Immature natural killer cell (primary cell): ENCODE measurements around the gene LRRC3B. TPM values are rescaled to one million over a fixed set of nuclear protein-coding genes. Genes with fewer than 3 reads are reported as not detected.
"Not testable (repeated sequence)": the region's sequence is repeated elsewhere in the genome, so short reads cannot be mapped to it uniquely, and the experiment has no call there.

ENCODE experiments used
- DNase-seq, 3 donors: peaks; one replicate each; pipeline ENCODE4 v3.0.0; 2022; ENCODE audit warnings: mixed read lengths in 1 of 3
- H3K27ac Mint-ChIP-seq, 6 donors: one replicate each; pipeline ENCODE4 v1.8.0; 2020; ENCODE audit warnings: mixed read lengths in 6 of 6, mild to moderate bottlenecking in 5 of 6, inconsistent platforms in 4 of 6, moderate library complexity in 3 of 6
- H3K27me3 Mint-ChIP-seq, 3 donors: one replicate each; pipeline ENCODE4 v1.8.0; 2020 to 2021; ENCODE audit warnings: low read depth in 3 of 3, mild to moderate bottlenecking in 3 of 3, mixed read lengths in 3 of 3, moderate library complexity in 3 of 3, inconsistent platforms in 1 of 3
- H3K36me3 Mint-ChIP-seq, 3 donors: one replicate each; pipeline ENCODE4 v1.8.0; 2020; ENCODE audit warnings: mixed read lengths in 3 of 3, inconsistent platforms in 2 of 3, mild to moderate bottlenecking in 2 of 3
- H3K4me1 Mint-ChIP-seq, 2 donors: one replicate each; pipeline ENCODE4 v1.8.0; 2020; ENCODE audit warnings: inconsistent platforms in 2 of 2, mild to moderate bottlenecking in 2 of 2, mixed read lengths in 2 of 2, moderate library complexity in 1 of 2
- H3K4me3 Mint-ChIP-seq, 5 donors: one replicate each; pipeline ENCODE4 v1.8.0; 2020; ENCODE audit warnings: mild to moderate bottlenecking in 5 of 5, mixed read lengths in 5 of 5, inconsistent platforms in 3 of 5, moderate library complexity in 3 of 5
- H3K9me3 Mint-ChIP-seq, 6 donors: one replicate each; pipeline ENCODE4 v1.8.0; 2020; ENCODE audit warnings: mild to moderate bottlenecking in 6 of 6, mixed read lengths in 6 of 6, inconsistent platforms in 4 of 6, moderate library complexity in 3 of 6
- polyA plus RNA-seq, 3 donors: library from polyadenylated mRNA; unstranded; fragments of 300-500 nt; fragmentation: Illumina TruSeq; gene quantifications; one replicate each; pipeline ENCODE4 v1.2.3, GENCODE V29; 2021

LRRC3B gene
- not detected for polyA plus RNA-seq

- Mint-ChIP-seq H3K27me3 (peaks cover 5 to 17% (median 5%) of the 10 kb centered on the region in 3 donors), H3K9me3 (peaks cover 0 to 27% (median 8%) of the 10 kb centered on the region in 6 donors), H3K4me3 (no peak within 1 kb of the TSS), H3K36me3 (no peaks in the 10 kb centered on the region), H3K27ac (no peak within 1 kb of the TSS), H3K4me1 (no peaks in the 10 kb centered on the region)
- DNase-seq, result no peak
Measured at GRCh38 chr3:26622621-26623418, at the start of gene LRRC3B. TSS of gene LRRC3B (plus strand) at chr3:26622772. CDS start at chr3:26709673, 86,901 bp downstream.

- DNase-seq, result no peak
- Mint-ChIP-seq H3K27ac (no peak overlapping the region), H3K27me3 (no peaks in the 10 kb centered on the region), H3K4me3 (no peak overlapping the region), H3K36me3 (no peaks in the 10 kb centered on the region), H3K9me3 (peaks cover 2 to 23% (median 8%) of the 10 kb centered on the region in 6 donors), H3K4me1 (no peaks in the 10 kb centered on the region)
Measured at GRCh38 chr3:26574766-26575165, 47.8 kb upstream of the LRRC3B start.

GRCh38 chr3:26579116-26579515 is 43.5 kb upstream of the LRRC3B start:
- no peaks in the 10 kb centered on the region for H3K36me3 Mint-ChIP-seq
- peaks cover 0 to 2% (median 0%) of the 10 kb centered on the region in 3 donors for H3K27me3 Mint-ChIP-seq
- no peak overlapping the region for H3K4me3 Mint-ChIP-seq
- H3K9me3 Mint-ChIP-seq, result peaks cover 1 to 34% (median 9%) of the 10 kb centered on the region in 6 donors
- H3K27ac Mint-ChIP-seq, result no peak overlapping the region
- no peaks in the 10 kb centered on the region for H3K4me1 Mint-ChIP-seq
- no peak for DNase-seq

- no peaks in the 10 kb centered on the region for H3K36me3 Mint-ChIP-seq
- H3K4me1 Mint-ChIP-seq, result no peaks in the 10 kb centered on the region
- no peak overlapping the region for H3K27ac Mint-ChIP-seq
- peaks cover 0 to 44% (median 10%) of the 10 kb centered on the region in 6 donors for H3K9me3 Mint-ChIP-seq
- peaks cover 0 to 3% (median 2%) of the 10 kb centered on the region in 3 donors for H3K27me3 Mint-ChIP-seq
- H3K4me3 Mint-ChIP-seq, result no peak overlapping the region
- DNase-seq, result no peak
Measured at GRCh38 chr3:26587571-26587970, 35.0 kb upstream of the LRRC3B start.

GRCh38 chr3:26588931-26589330 is 33.6 kb upstream of the LRRC3B start:
- no peaks in the 10 kb centered on the region for H3K4me1 Mint-ChIP-seq
- no peak overlapping the region for H3K4me3 Mint-ChIP-seq
- peaks cover 0 to 4% (median 2%) of the 10 kb centered on the region in 3 donors for H3K27me3 Mint-ChIP-seq
- H3K27ac Mint-ChIP-seq, result no peak overlapping the region
- DNase-seq, result no peak
- peaks cover 3 to 41% (median 13%) of the 10 kb centered on the region in 6 donors for H3K9me3 Mint-ChIP-seq
- H3K36me3 Mint-ChIP-seq, result no peaks in the 10 kb centered on the region

GRCh38 chr3:26589678-26590077 is 32.9 kb upstream of the LRRC3B start:
- no peak for DNase-seq
- Mint-ChIP-seq H3K4me1 (no peaks in the 10 kb centered on the region), H3K27me3 (peaks cover 0 to 4% (median 2%) of the 10 kb centered on the region in 3 donors), H3K9me3 (peaks cover 4 to 41% (median 13%) of the 10 kb centered on the region in 6 donors), H3K36me3 (no peaks in the 10 kb centered on the region), H3K4me3 (no peak overlapping the region), H3K27ac (no peak overlapping the region)

GRCh38 chr3:26590919-26591484 is 31.6 kb upstream of the LRRC3B start:
- Mint-ChIP-seq H3K27ac (no peak overlapping the region), H3K27me3 (peaks cover 0 to 4% (median 2%) of the 10 kb centered on the region in 3 donors), H3K4me3 (no peak overlapping the region), H3K36me3 (no peaks in the 10 kb centered on the region), H3K4me1 (no peaks in the 10 kb centered on the region), H3K9me3 (peaks cover 4 to 42% (median 14%) of the 10 kb centered on the region in 6 donors)
- no peak for DNase-seq

- H3K27me3 Mint-ChIP-seq, result peaks cover 0 to 4% (median 2%) of the 10 kb centered on the region in 3 donors
- no peak for DNase-seq
- no peaks in the 10 kb centered on the region for H3K36me3 Mint-ChIP-seq
- H3K4me3 Mint-ChIP-seq, result no peak overlapping the region
- H3K9me3 Mint-ChIP-seq, result peaks cover 4 to 38% (median 15%) of the 10 kb centered on the region in 6 donors
- H3K4me1 Mint-ChIP-seq, result no peaks in the 10 kb centered on the region
- H3K27ac Mint-ChIP-seq, result no peak overlapping the region
Measured at GRCh38 chr3:26591926-26592325, 30.6 kb upstream of the LRRC3B start.

- H3K4me3 Mint-ChIP-seq, result no peak overlapping the region
- no peaks in the 10 kb centered on the region for H3K36me3 Mint-ChIP-seq
- H3K27me3 Mint-ChIP-seq, result peaks cover 0 to 4% (median 2%) of the 10 kb centered on the region in 3 donors
Measured at GRCh38 chr3:26592451-26592850, 30.1 kb upstream of the LRRC3B start.

GRCh38 chr3:26596335-26596734 is 26.2 kb upstream of the LRRC3B start:
- H3K27ac Mint-ChIP-seq, result no peak overlapping the region
- H3K36me3 Mint-ChIP-seq, result no peaks in the 10 kb centered on the region
- no peaks in the 10 kb centered on the region for H3K4me1 Mint-ChIP-seq

More at GRCh38 chr3:26592451-26592850, 30.1 kb upstream of the LRRC3B start:
- DNase-seq, result no peak
- Mint-ChIP-seq H3K9me3 (peaks cover 4 to 33% (median 15%) of the 10 kb centered on the region in 6 donors), H3K27ac (no peak overlapping the region), H3K4me1 (no peaks in the 10 kb centered on the region)

GRCh38 chr3:26603311-26603710 is 19.3 kb upstream of the LRRC3B start:
- H3K4me1 Mint-ChIP-seq, H3K36me3 Mint-ChIP-seq: not testable (repeated sequence)
- H3K9me3 Mint-ChIP-seq, result peaks cover 9 to 40% (median 16%) of the 10 kb centered on the region in 6 donors

More at GRCh38 chr3:26596335-26596734, 26.2 kb upstream of the LRRC3B start:
- Mint-ChIP-seq H3K27me3 (peaks cover 0 to 4% (median 0%) of the 10 kb centered on the region in 3 donors), H3K4me3 (no peak overlapping the region), H3K9me3 (peaks cover 0 to 27% (median 15%) of the 10 kb centered on the region in 6 donors)
- DNase-seq, result no peak

GRCh38 chr3:26603771-26604170 is 18.8 kb upstream of the LRRC3B start:
- peaks cover 9 to 40% (median 16%) of the 10 kb centered on the region in 6 donors for H3K9me3 Mint-ChIP-seq
- H3K4me3 Mint-ChIP-seq, H3K36me3 Mint-ChIP-seq, H3K27me3 Mint-ChIP-seq, H3K27ac Mint-ChIP-seq, DNase-seq, H3K4me1 Mint-ChIP-seq: not testable (repeated sequence)

More at GRCh38 chr3:26603311-26603710, 19.3 kb upstream of the LRRC3B start:
- H3K27ac Mint-ChIP-seq, DNase-seq, H3K27me3 Mint-ChIP-seq, H3K4me3 Mint-ChIP-seq: not testable (repeated sequence)

- H3K4me1 Mint-ChIP-seq, result no peaks in the 10 kb centered on the region
- DNase-seq, result no peak
- peaks cover 0 to 17% (median 5%) of the 10 kb centered on the region in 6 donors for H3K9me3 Mint-ChIP-seq
- no peak overlapping the region for H3K27ac Mint-ChIP-seq
- peaks cover 0 to 2% (median 0%) of the 10 kb centered on the region in 3 donors for H3K27me3 Mint-ChIP-seq
- no peak overlapping the region for H3K4me3 Mint-ChIP-seq
- H3K36me3 Mint-ChIP-seq, result no peaks in the 10 kb centered on the region
Measured at GRCh38 chr3:26614006-26614685, 8.4 kb upstream of the LRRC3B start.

- no peaks in the 10 kb centered on the region for H3K4me1 Mint-ChIP-seq
- H3K9me3 Mint-ChIP-seq, result peaks cover 0 to 22% (median 8%) of the 10 kb centered on the region in 6 donors
- no peak overlapping the region for H3K4me3 Mint-ChIP-seq
- H3K27ac Mint-ChIP-seq, result no peak overlapping the region
- DNase-seq, result no peak
- H3K36me3 Mint-ChIP-seq, result no peaks in the 10 kb centered on the region
- peaks cover 5 to 17% (median 5%) of the 10 kb centered on the region in 3 donors for H3K27me3 Mint-ChIP-seq
Measured at GRCh38 chr3:26621176-26621575, 1.4 kb upstream of the LRRC3B start.
